HepG2 (cell line): ENCODE results near the gene B4GALT2. TPM values are rescaled to one million over a fixed set of nuclear protein-coding genes. Genes with fewer than 3 reads are reported as not detected.

Source experiments
- AGO1 ChIP-seq: fragments of 200-400 bp; formaldehyde crosslinking; IDR thresholded peaks from 2 replicates; pipeline ENCODE4 v1.6.1; 2017; ENCODE audit warnings: mild to moderate bottlenecking, low read depth, low read length, moderate library complexity; ENCODE audit not compliant: poor library complexity, severe bottlenecking
- CENPBD1 ChIP-seq: sonication (generic); formaldehyde crosslinking; IDR thresholded peaks from 2 replicates; pipeline ENCODE4 v1.8.0; 2022; ENCODE audit warnings: missing genetic modification reagents, low read depth, mild to moderate bottlenecking, borderline replicate concordance
- GATAD2A ChIP-seq: IDR thresholded peaks from 2 replicates; pipeline ENCODE4 v1.6.1; 2016
- IRF2 ChIP-seq: IDR thresholded peaks from 2 replicates; pipeline ENCODE4 v1.6.1; 2018; ENCODE audit warnings: missing genetic modification reagents, missing compliant biosample characterization
- KAT8 ChIP-seq: IDR thresholded peaks from 2 replicates; pipeline ENCODE4 v1.6.1; 2016; ENCODE audit warnings: missing genetic modification reagents, missing compliant biosample characterization
- NPAS2 ChIP-seq: sonication (generic); formaldehyde crosslinking; IDR thresholded peaks from 2 replicates; pipeline ENCODE4 v1.8.0; 2022; ENCODE audit warnings: mild to moderate bottlenecking, missing genetic modification reagents, borderline replicate concordance
- PATZ1 ChIP-seq: sonication (generic); formaldehyde crosslinking; IDR thresholded peaks from 2 replicates; pipeline ENCODE4 v1.4.0; 2020; ENCODE audit warnings: missing genetic modification reagents
- PHF8 ChIP-seq: sonication (generic); formaldehyde crosslinking; IDR thresholded peaks from 2 replicates; pipeline ENCODE4 v1.5.0; 2020; ENCODE audit warnings: missing genetic modification reagents
- SAP130 ChIP-seq: IDR thresholded peaks from 2 replicates; pipeline ENCODE4 v1.6.1; 2016; ENCODE audit warnings: low read depth
- TEAD3 ChIP-seq: optimal IDR thresholded peaks from 2 replicates; pipeline ENCODE3; 2016; ENCODE audit warnings: borderline replicate concordance
- UBTF ChIP-seq: sonication (generic); formaldehyde crosslinking; IDR thresholded peaks from 2 replicates; pipeline ENCODE4 v1.4.0; 2020; ENCODE audit warnings: mild to moderate bottlenecking, missing genetic modification reagents
- XRCC5 ChIP-seq: fragments of 200-400 bp; formaldehyde crosslinking; optimal IDR thresholded peaks from 2 replicates; pipeline ENCODE3; 2017; ENCODE audit warnings: mild to moderate bottlenecking, low read length
- polyA plus RNA-seq, 8 experiments: library from polyadenylated mRNA; depleted of rRNA in 3 of 8; stranded (reverse) in 7 of 8; unstranded in 1 of 8; fragments of >200 nt; fragmentation: Illumina TruSeq in 4 of 8; extraction: Trizol in 4 of 8; gene quantifications; 2 replicates each; pipeline versions ENCODE4 v1.2.1 to v1.2.3, GENCODE V29; 2011 to 2016; ENCODE audit warnings: low read depth in 4 of 8, missing spikeins in 1 of 8, mixed read lengths in 1 of 8; ENCODE audit not compliant: insufficient read depth in 1 of 8
- total RNA-seq, 5 experiments: library from RNA; depleted of rRNA; stranded (reverse); fragments of >200 nt; fragmentation: Illumina TruSeq; extraction: Trizol; gene quantifications; 2 replicates each; pipeline ENCODE4 v1.2.3, GENCODE V29; 2016; ENCODE audit warnings: low read depth in 1 of 5
- TF ChIP-seq, protein P1 (sequence below): IDR thresholded peaks from 2 replicates; pipeline ENCODE4 v1.6.1; 2016; ENCODE audit warnings: low read depth, borderline replicate concordance

The B4GALT2 gene
- total and polyA plus RNA-seq, 2 of the 13 experiments (the other 11 are each of a cell fraction or from before 2014, with no cell fraction given), result 41.9 to 78.0 TPM

- TF ChIP-seq UBTF (CRISPR knock-in tag) (no peak), IRF2 (peak; percentile 34; the same call in 1 of the 2 replicates), PATZ1 (CRISPR knock-in tag) (peak; percentile 83), AGO1 (peak; percentile 53), TEAD3 (peak; percentile 36), PHF8 (CRISPR knock-in tag) (no peak), CENPBD1 (CRISPR knock-in tag) (no peak), NPAS2 (CRISPR knock-in tag) (no peak), SAP130 (peak; percentile 55; the same call in 1 of the 2 replicates), GATAD2A (peak; percentile 37; the same call in 1 of the 2 replicates), XRCC5 (peak; percentile 74), KAT8 (CRISPR knock-in tag) (no peak)
- TF ChIP-seq, protein P1, sequence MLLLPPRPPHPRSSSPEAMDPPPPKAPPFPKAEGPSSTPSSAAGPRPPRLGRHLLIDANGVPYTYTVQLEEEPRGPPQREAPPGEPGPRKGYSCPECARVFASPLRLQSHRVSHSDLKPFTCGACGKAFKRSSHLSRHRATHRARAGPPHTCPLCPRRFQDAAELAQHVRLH (CRISPR knock-in tag), result 0 out of 2 replicates have a peak, but pooled peaks have one; percentile 20
Measured at GRCh38 chr1:43994794-43995790, 16.1 kb downstream of the B4GALT2 start (continued).
